Suprapubic skin (tissue), 4 donors: Measurements from ENCODE around the gene MRPL14. TPM values are rescaled to one million over a fixed set of nuclear protein-coding genes. Genes with fewer than 3 reads are reported as not detected.

ENCODE experiments used
- DNase-seq, 2 donors: peaks; one replicate each; pipeline ENCODE4 v3.0.0-alpha.2; 2019; ENCODE audit warnings: low spot score in 2 of 2
- H3K27ac ChIP-seq: fragments of 200-600 bp; sonication (generic); one replicate; pipeline ENCODE4 v1.5.1; 2019
- H3K27me3 ChIP-seq: fragments of 200-600 bp; sonication (generic); one replicate; pipeline ENCODE4 v1.5.1; 2019
- H3K36me3 ChIP-seq: fragments of 200-600 bp; sonication (generic); one replicate; pipeline ENCODE4 v1.5.1; 2019
- H3K4me1 ChIP-seq: fragments of 200-600 bp; sonication (generic); one replicate; pipeline ENCODE4 v1.5.1; 2019
- H3K4me3 ChIP-seq: fragments of 200-600 bp; sonication (generic); one replicate; pipeline ENCODE4 v1.5.1; 2019; ENCODE audit warnings: mild to moderate bottlenecking
- H3K9me3 ChIP-seq: fragments of 200-600 bp; sonication (generic); one replicate; pipeline ENCODE4 v1.5.1; 2019
- EP300 ChIP-seq: sonication (generic); formaldehyde crosslinking; IDR thresholded peaks from one replicate; pipeline ENCODE4 v1.6.1; 2017; ENCODE audit warnings: antibody characterized with exemption
- POLR2A ChIP-seq, 2 donors: fragments of 450-650 bp; IDR thresholded peaks; one replicate each; pipeline ENCODE4 v1.6.1; 2017; ENCODE audit warnings: antibody characterized with exemption in 2 of 2, mild to moderate bottlenecking in 2 of 2, moderate library complexity in 2 of 2
- POLR2AphosphoS5 ChIP-seq, 3 donors: sonication (generic); formaldehyde crosslinking; IDR thresholded peaks; one replicate each; pipeline ENCODE4 v1.6.1; 2017; ENCODE audit warnings: antibody characterized with exemption in 3 of 3
- WGBS: methylation state at CpG from one replicate; pipeline ENCODE4 v1.1.5; 2018; 5-methylcytosine and 5-hydroxymethylcytosine counted together
- total RNA-seq, 4 donors: library from RNA; depleted of rRNA; stranded (reverse); fragments of >200 nt; gene quantifications; one replicate each; pipeline ENCODE4 v1.1.0, GENCODE V29; 2016
- TF ChIP-seq, protein P1 (sequence below), 2 donors: fragments of 200-600 bp in 1 of 2; fragments of 450-650 bp in 1 of 2; sonication (generic) in 1 of 2; IDR thresholded peaks; one replicate each; pipeline ENCODE4 v1.5.1; 2016 to 2019; ENCODE audit warnings: antibody characterized with exemption in 2 of 2, mild to moderate bottlenecking in 1 of 2, moderate library complexity in 1 of 2

MRPL14 gene
- total RNA-seq, 4 donors from 2014 or later = 25.1 to 49.8 (median 44.0) TPM

GRCh38 chr6:44142835-44143234, 15.6 kb upstream of the MRPL14 start:
- TF ChIP-seq POLR2AphosphoS5 (IDR thresholded peaks at IDR 0.05) (no peak), POLR2A (IDR thresholded peaks at IDR 0.05) (no peak)
- TF ChIP-seq, protein P1, sequence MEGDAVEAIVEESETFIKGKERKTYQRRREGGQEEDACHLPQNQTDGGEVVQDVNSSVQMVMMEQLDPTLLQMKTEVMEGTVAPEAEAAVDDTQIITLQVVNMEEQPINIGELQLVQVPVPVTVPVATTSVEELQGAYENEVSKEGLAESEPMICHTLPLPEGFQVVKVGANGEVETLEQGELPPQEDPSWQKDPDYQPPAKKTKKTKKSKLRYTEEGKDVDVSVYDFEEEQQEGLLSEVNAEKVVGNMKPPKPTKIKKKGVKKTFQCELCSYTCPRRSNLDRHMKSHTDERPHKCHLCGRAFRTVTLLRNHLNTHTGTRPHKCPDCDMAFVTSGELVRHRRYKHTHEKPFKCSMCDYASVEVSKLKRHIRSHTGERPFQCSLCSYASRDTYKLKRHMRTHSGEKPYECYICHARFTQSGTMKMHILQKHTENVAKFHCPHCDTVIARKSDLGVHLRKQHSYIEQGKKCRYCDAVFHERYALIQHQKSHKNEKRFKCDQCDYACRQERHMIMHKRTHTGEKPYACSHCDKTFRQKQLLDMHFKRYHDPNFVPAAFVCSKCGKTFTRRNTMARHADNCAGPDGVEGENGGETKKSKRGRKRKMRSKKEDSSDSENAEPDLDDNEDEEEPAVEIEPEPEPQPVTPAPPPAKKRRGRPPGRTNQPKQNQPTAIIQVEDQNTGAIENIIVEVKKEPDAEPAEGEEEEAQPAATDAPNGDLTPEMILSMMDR (IDR thresholded peaks at IDR 0.05) = no peak

GRCh38 chr6:44139351-44139743, 12.1 kb upstream of the MRPL14 start:
- Histone ChIP-seq H3K9me3 (no peaks in the 10 kb centered on the region), H3K27ac (no peak overlapping the region), H3K27me3 (no peaks in the 10 kb centered on the region), H3K36me3 (peaks cover 92% of the 10 kb centered on the region), H3K4me3 (no peak overlapping the region), H3K4me1 (no peaks in the 10 kb centered on the region)
- no peak for DNase-seq
- WGBS = 95% methylated on average over 10 of the region's 10 CpGs
- TF ChIP-seq, protein P1 (IDR thresholded peaks at IDR 0.05) = no peak
- TF ChIP-seq POLR2A (IDR thresholded peaks at IDR 0.05) (no peak), EP300 (no peak), POLR2AphosphoS5 (IDR thresholded peaks at IDR 0.05) (no peak)

More at GRCh38 chr6:44142835-44143234, 15.6 kb upstream of the MRPL14 start:
- Histone ChIP-seq H3K27me3 (no peaks in the 10 kb centered on the region), H3K27ac (no peak overlapping the region), H3K36me3 (peaks cover 89% of the 10 kb centered on the region), H3K4me3 (no peak overlapping the region), H3K9me3 (no peaks in the 10 kb centered on the region), H3K4me1 (no peaks in the 10 kb centered on the region)
- DNase-seq = no peak
- 0% methylated on average over 1 of the region's 1 CpG for WGBS

DNA sequence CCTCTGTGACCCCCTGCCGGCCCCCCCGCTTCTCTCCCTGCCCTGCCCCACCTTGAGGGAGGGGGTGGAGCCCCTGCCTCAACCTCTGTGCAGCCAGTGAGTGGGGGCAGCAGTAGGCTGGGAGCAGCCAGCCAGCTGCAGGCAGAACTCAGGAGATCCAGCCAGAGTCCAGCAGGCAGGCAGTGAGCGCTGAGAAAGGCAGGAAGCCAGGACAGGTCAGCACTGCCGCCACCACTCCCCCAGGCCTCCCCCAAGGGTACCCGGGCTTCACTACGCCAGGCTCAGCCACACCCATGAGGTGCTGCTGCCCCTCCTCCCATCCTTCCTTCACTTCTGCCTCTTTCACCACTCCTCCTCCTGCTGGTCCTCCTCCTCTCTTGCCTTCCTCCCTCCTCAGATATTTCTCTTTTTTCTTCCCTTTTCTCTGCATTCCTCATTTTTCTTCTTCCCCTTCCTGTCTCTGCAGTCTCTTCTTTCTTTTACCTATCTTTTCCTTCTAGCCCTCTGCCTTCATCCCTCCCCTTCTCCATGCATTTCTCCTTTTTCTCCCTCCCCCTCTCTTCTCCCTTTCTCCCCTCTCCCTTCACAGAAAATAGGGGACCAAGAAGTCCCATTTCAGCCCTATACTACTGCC, 11.6 kb upstream of the MRPL14 start:
- Histone ChIP-seq H3K4me1 (peaks cover 2% of the 10 kb centered on the region), H3K27ac (no peak overlapping the region), H3K9me3 (no peaks in the 10 kb centered on the region), H3K4me3 (no peak overlapping the region), H3K27me3 (no peaks in the 10 kb centered on the region), H3K36me3 (peaks cover 88% of the 10 kb centered on the region)
- TF ChIP-seq, protein P1 (IDR thresholded peaks at IDR 0.05) = no peak
- TF ChIP-seq POLR2A (IDR thresholded peaks at IDR 0.05) = no peak
- no peak for TF ChIP-seq EP300
- TF ChIP-seq POLR2AphosphoS5 (IDR thresholded peaks at IDR 0.05) = no peak
- 55% methylated on average over 4 of the region's 6 CpGs for WGBS
- no peak for DNase-seq

DNA sequence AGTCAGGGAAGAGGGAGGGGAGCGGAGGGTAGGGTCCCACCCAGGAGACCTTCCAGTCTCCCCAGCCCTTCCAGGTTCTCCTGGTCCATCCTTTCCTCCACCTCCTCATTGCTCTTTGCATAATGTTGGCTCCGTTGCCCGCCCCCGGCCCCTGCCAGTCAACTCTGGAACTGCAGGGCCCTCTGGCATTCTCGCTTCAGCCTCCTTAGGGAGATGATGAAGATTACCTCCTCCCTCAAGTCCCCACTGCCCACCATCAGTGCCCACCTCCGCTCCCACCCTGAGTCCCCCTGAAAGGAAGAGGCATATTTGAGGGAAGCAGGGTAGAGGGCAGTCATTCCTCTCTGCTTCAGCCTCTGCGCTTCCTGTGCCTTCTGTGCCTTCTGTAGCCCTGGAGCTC, 8.6 kb upstream of the MRPL14 start:
- Histone ChIP-seq H3K4me1 (peaks cover 29% of the 10 kb centered on the region), H3K27me3 (no peaks in the 10 kb centered on the region), H3K9me3 (no peaks in the 10 kb centered on the region), H3K36me3 (peaks cover 63% of the 10 kb centered on the region), H3K4me3 (no peak overlapping the region), H3K27ac (no peak overlapping the region)
- TF ChIP-seq, protein P1 (IDR thresholded peaks at IDR 0.05) = no peak
- TF ChIP-seq POLR2AphosphoS5 (IDR thresholded peaks at IDR 0.05) = no peak
- no peak for TF ChIP-seq POLR2A (IDR thresholded peaks at IDR 0.05)
- no peak for TF ChIP-seq EP300
- no peak for DNase-seq
- WGBS = 81% methylated on average over 7 of the region's 7 CpGs

DNA sequence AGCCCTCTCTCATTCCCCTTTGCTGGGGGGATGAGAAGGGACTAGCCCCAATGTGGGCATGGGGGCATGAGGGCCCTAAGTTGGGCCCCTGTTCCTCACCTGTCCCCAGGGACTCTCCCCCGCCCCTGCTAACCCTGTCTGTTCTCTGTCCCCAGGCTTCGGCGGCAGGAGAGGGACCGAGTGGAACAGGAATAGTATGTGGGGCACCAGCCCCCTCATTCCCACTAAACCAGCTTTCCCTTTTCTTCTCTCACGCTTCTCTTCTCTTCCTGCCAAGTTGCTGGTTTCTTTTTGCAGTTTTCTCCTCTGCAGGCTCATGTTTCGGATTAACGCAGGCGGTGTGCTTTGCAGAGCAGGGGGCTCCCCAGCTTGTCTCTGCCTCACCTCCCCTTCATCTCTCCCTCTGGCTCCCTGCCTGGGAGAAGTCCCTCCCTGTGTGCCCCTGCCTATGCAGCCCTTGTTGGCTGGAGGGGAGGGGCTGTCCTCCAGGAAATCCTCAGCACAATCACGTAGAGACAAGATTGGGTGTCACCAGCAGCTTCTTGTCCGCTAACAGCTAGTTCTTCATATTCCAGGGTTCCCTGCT, 8.0 kb upstream of the MRPL14 start:
- TF ChIP-seq, protein P1 (IDR thresholded peaks at IDR 0.05) = no peak
- no peak for TF ChIP-seq POLR2A (IDR thresholded peaks at IDR 0.05)
- TF ChIP-seq EP300 = no peak
- TF ChIP-seq POLR2AphosphoS5 (IDR thresholded peaks at IDR 0.05) = no peak
- Histone ChIP-seq H3K27me3 (no peaks in the 10 kb centered on the region), H3K9me3 (no peaks in the 10 kb centered on the region), H3K27ac (no peak overlapping the region), H3K4me1 (peaks cover 29% of the 10 kb centered on the region), H3K4me3 (no peak overlapping the region), H3K36me3 (peaks cover 57% of the 10 kb centered on the region)
- no peak for DNase-seq
- 88% methylated on average over 10 of the region's 10 CpGs for WGBS
